HUES48 (cell line): ENCODE data around the gene LRRC74B.
"Not testable (repeated sequence)": the region's sequence is repeated elsewhere in the genome, so short reads cannot be mapped to it uniquely, and the experiment has no call there.

Experiments
- H3K27ac ChIP-seq: one replicate; pipeline ENCODE4 v1.7.0; 2013; ENCODE audit warnings: low read depth, low read length, inconsistent platforms
- H3K27me3 ChIP-seq: 2 replicates; pipeline ENCODE4 v1.6.1; 2013; ENCODE audit warnings: mild to moderate bottlenecking, low read length; ENCODE audit not compliant: control insufficient read depth, insufficient read depth
- H3K36me3 ChIP-seq: 2 replicates; pipeline ENCODE4 v1.6.1; 2013; ENCODE audit warnings: low read length; ENCODE audit not compliant: control insufficient read depth, insufficient read depth
- H3K4me1 ChIP-seq: 2 replicates; pipeline ENCODE4 v1.6.1; 2013; ENCODE audit warnings: mild to moderate bottlenecking, low read length; ENCODE audit not compliant: control insufficient read depth, insufficient read depth
- H3K4me3 ChIP-seq: 2 replicates; pipeline ENCODE4 v1.5.1; 2013; ENCODE audit warnings: mild to moderate bottlenecking, low read depth, low read length
- H3K9ac ChIP-seq: 2 replicates; pipeline ENCODE4 v1.6.1; 2013; ENCODE audit warnings: mild to moderate bottlenecking, low read depth, low read length, moderate library complexity
- H3K9me3 ChIP-seq: 2 replicates; pipeline ENCODE4 v1.6.1; 2013; ENCODE audit warnings: low read length; ENCODE audit not compliant: control insufficient read depth, insufficient read depth

LRRC74B gene

GRCh38 chr22:21051145-21051830 lies 5.5 kb downstream of the LRRC74B start:
- Histone ChIP-seq H3K9ac (no peak overlapping the region), H3K36me3 (no peaks in the 10 kb centered on the region), H3K27ac (peak overlapping the region; percentile 21), H3K27me3 (no peaks in the 10 kb centered on the region), H3K4me3 (no peak overlapping the region), H3K4me1 (peaks cover 9% of the 10 kb centered on the region), H3K9me3 (no peaks in the 10 kb centered on the region)

GRCh38 chr22:21051831-21052400 lies 6.2 kb downstream of the LRRC74B start:
- H3K9me3 ChIP-seq, result no peaks in the 10 kb centered on the region
- H3K9ac ChIP-seq, result no peak overlapping the region
- no peaks in the 10 kb centered on the region for H3K36me3 ChIP-seq
- H3K4me1 ChIP-seq, result peaks cover 9% of the 10 kb centered on the region
- H3K27me3 ChIP-seq, result no peaks in the 10 kb centered on the region
- H3K27ac ChIP-seq, result peak overlapping the region; percentile 38
- H3K4me3 ChIP-seq, result no peak overlapping the region

GRCh38 chr22:21052715-21053459 lies 7.1 kb downstream of the LRRC74B start:
- Histone ChIP-seq H3K27me3 (no peaks in the 10 kb centered on the region), H3K9ac (no peak overlapping the region), H3K4me3 (no peak overlapping the region), H3K9me3 (no peaks in the 10 kb centered on the region), H3K27ac (no peak overlapping the region), H3K36me3 (no peaks in the 10 kb centered on the region), H3K4me1 (peaks cover 9% of the 10 kb centered on the region)

- H3K9me3 ChIP-seq, result no peaks in the 10 kb centered on the region
- H3K4me1 ChIP-seq, result peaks cover 9% of the 10 kb centered on the region
- H3K27me3 ChIP-seq, result no peaks in the 10 kb centered on the region
- H3K36me3 ChIP-seq, result no peaks in the 10 kb centered on the region
- H3K27ac ChIP-seq, result no peak overlapping the region
- no peak overlapping the region for H3K9ac ChIP-seq
- no peak overlapping the region for H3K4me3 ChIP-seq
Measured at GRCh38 chr22:21054046-21054713, 8.4 kb downstream of the LRRC74B start.

GRCh38 chr22:21054714-21055563 lies 9.2 kb downstream of the LRRC74B start:
- Histone ChIP-seq H3K4me3 (no peak overlapping the region), H3K9ac (no peak overlapping the region), H3K4me1 (peaks cover 9% of the 10 kb centered on the region), H3K27me3 (no peaks in the 10 kb centered on the region), H3K36me3 (no peaks in the 10 kb centered on the region), H3K9me3 (no peaks in the 10 kb centered on the region), H3K27ac (no peak overlapping the region)

GRCh38 chr22:21055564-21055834 lies 9.8 kb downstream of the LRRC74B start:
- Histone ChIP-seq H3K27me3 (no peaks in the 10 kb centered on the region), H3K36me3 (no peaks in the 10 kb centered on the region), H3K27ac (no peak overlapping the region), H3K4me3 (no peak overlapping the region), H3K9ac (no peak overlapping the region), H3K9me3 (no peaks in the 10 kb centered on the region), H3K4me1 (peaks cover 9% of the 10 kb centered on the region)

GRCh38 chr22:21055880-21056319 lies 10.2 kb downstream of the LRRC74B start:
- H3K9ac ChIP-seq, result no peak overlapping the region
- H3K36me3 ChIP-seq, result no peaks in the 10 kb centered on the region
- no peak overlapping the region for H3K4me3 ChIP-seq
- H3K27ac ChIP-seq, result no peak overlapping the region
- H3K27me3 ChIP-seq, result no peaks in the 10 kb centered on the region
- no peaks in the 10 kb centered on the region for H3K9me3 ChIP-seq
- H3K4me1 ChIP-seq, result peaks cover 9% of the 10 kb centered on the region

GRCh38 chr22:21060363-21060762 lies 14.6 kb downstream of the LRRC74B start:
- H3K27me3 ChIP-seq, H3K9ac ChIP-seq, H3K4me3 ChIP-seq, H3K9me3 ChIP-seq, H3K36me3 ChIP-seq, H3K4me1 ChIP-seq, H3K27ac ChIP-seq: not testable (repeated sequence)

GRCh38 chr22:21061660-21062321 lies 16.0 kb downstream of the LRRC74B start:
- not testable (repeated sequence) for H3K27me3 ChIP-seq, H3K9me3 ChIP-seq, H3K4me1 ChIP-seq, H3K27ac ChIP-seq, H3K9ac ChIP-seq, H3K4me3 ChIP-seq, H3K36me3 ChIP-seq

- H3K4me3 ChIP-seq, H3K27ac ChIP-seq, H3K27me3 ChIP-seq, H3K9ac ChIP-seq, H3K4me1 ChIP-seq, H3K9me3 ChIP-seq, H3K36me3 ChIP-seq: not testable (repeated sequence)
Measured at GRCh38 chr22:21064425-21064824, 18.7 kb downstream of the LRRC74B start.
